HT1080 (cell line): ENCODE measurements around the gene DNAH5. TPM values are rescaled to one million over a fixed set of nuclear protein-coding genes. Genes with fewer than 3 reads are reported as not detected.

ENCODE experiments used
- DNase-seq: peaks from one replicate; pipeline ENCODE4 v3.0.0-alpha.2; 2015; ENCODE audit warnings: low read depth
- total RNA-seq: library from RNA; depleted of rRNA; stranded (reverse); fragments of >200 nt; shearing (Covaris generic); gene quantifications from 2 replicates; pipeline ENCODE4 v1.2.3, GENCODE V29; 2014

The DNAH5 gene
- total RNA-seq, 1 experiment from 2014 or later = 0.16 TPM

GRCh38 chr5:13939638-13940037 is 4.8 kb downstream of the DNAH5 start:
- DNase-seq = no peak

DNA sequence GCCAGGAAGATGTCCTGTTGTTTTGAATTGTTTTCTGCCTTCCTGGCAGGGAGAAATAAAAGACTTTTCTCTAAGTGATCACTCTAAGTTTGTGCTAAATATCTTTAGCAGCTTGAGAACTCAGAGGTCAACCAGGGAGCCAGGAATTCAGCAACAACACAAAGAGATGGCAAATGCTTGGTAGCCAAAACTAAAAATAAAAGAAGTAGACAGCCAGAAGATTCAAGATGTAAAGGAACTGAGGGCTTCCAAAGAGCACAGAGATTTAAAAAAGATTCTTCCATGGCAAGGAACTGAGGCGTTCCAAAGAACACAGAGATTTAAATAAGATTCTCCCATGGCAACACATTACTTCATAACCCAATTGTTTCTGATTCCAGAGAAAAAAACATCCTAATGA is 9.6 kb downstream of the DNAH5 start:
- DNase-seq = no peak

- DNase-seq = no peak
These were observed 10.4 kb downstream of the DNAH5 start for GRCh38 chr5:13934125-13934524.

GRCh38 chr5:13932561-13932960 is 11.9 kb downstream of the DNAH5 start:
- no peak for DNase-seq

- DNase-seq = no peak
These were observed 12.5 kb downstream of the DNAH5 start for GRCh38 chr5:13932011-13932410.

- DNase-seq = no peak
These were observed 13.8 kb downstream of the DNAH5 start for GRCh38 chr5:13930541-13931171.

DNA sequence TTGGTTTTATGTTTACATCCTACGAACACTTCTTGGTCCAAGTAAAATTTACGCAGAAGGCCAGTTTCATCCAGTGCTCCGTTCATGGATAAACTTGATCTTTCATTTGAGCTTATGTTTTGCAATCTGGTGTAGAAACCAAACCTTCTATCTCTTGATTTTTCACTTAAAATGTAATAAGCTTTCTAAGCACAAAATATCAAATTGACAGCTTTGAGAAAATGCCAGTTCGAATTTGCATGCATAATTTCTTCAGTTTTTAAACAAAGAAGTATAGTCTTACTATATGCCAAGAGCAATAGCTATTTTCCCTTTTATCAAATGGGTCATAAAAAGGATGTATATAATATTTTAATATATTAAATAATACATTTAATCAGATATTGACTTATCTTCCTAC is 17.8 kb downstream of the DNAH5 start:
- DNase-seq = no peak

DNA sequence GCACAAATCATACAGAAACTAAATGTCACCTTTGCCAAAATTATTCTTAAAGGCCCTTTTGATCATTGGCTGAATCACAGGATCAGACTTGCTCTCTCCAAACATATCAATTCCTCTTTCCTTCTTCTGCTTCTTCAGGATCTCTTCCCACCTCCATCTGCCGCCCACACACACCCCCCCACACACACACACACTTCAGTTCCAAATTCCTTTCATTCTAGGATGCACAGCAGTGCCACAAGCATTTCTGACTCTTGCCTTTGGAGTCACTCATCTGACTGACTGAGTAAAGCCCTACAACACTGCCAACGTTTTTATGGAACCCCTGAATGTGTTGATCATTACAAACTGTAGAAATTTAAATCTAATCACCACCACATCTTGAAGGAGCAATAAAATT is 22.9 kb downstream of the DNAH5 start:
- no peak for DNase-seq

DNA sequence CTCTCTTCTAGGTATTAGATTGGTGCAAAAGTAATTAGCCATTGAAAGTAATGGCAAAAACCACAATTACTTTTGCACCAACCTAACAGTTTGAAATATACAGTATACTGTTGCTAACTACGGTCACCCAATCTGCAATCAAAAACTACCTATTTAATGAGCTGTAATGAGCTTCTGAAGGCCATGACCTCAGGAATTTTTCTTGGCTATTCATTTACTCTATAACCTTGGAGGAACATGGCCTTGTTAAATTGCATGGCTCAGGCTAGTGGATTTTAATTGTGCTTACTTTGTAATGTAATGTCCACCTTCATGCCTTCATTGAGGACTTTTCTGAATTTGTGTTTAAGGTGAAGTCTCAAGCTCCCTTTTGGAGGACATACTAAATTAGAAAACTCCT is 24.7 kb downstream of the DNAH5 start:
- no peak for DNase-seq

DNA sequence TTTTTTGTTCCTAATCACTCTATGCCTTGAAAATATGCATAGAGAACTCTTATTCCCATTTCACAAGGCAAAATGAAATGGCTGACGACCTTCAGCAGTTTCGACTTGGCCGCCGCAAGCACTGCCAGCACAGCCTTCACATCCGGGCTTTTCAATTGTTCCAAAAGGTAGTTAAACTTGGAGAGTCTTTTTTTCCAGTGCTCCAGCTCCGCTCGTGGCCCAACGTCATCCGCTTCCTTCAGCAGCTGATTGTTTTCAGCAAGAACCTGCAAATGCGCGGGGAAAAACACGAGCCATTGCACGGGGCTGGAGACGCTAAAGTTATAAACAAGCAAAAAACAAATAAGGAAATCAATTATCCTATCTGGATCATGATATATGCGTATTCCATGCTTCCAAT is 25.4 kb downstream of the DNAH5 start:
- DNase-seq = no peak

GRCh38 chr5:13917061-13917460 is 27.4 kb downstream of the DNAH5 start:
- no peak for DNase-seq

GRCh38 chr5:13913962-13914361 is 30.5 kb downstream of the DNAH5 start:
- DNase-seq = no peak

- no peak for DNase-seq
These were observed 33.7 kb downstream of the DNAH5 start for GRCh38 chr5:13910637-13911288.

GRCh38 chr5:13910201-13910600 is 34.3 kb downstream of the DNAH5 start:
- no peak for DNase-seq

DNA sequence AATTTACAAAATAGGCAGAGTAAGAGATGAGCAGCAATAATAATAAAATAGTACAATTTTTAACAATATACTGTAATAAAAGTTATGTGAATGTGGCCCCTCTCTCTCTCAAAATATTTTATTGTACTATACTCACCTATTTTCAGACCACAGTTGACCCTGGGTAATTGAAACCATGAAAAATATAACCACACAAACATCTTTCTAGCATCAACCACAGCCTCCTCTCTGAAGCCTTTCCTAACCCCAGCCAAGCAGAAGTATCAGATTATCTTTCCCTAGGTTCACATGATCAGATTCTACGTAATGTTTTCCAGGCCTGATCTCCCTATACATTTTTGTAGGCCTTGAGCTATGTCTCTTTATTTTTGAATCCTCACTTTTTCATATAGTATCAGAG is 35.2 kb downstream of the DNAH5 start:
- no peak for DNase-seq

DNA sequence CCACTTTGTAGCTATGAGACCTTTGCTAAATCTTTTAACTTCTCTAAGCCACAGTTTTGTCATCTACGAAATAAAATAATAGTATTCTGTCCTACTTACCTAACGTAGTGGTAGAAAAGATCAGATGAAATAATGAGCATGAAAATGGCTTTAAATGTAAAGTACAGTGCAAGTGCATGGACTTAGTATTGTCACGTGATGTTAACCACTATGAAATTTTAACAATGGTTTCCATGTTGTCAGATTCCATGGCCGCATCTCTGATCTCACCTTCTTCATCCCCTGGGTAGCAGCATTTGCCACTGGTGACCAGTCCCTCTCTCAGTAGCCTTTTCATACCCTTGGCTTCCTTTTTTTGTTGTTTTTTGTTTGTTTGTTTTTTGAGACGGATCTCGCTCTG is 45.9 kb downstream of the DNAH5 start:
- DNase-seq = no peak

- DNase-seq = peak; percentile 12
These were observed 66.1 kb downstream of the DNAH5 start for GRCh38 chr5:13878357-13878756.

- peak; percentile 33 for DNase-seq
These were observed 77.7 kb downstream of the DNAH5 start for GRCh38 chr5:13866792-13867191.

- DNase-seq = no peak
These were observed 79.2 kb downstream of the DNAH5 start for GRCh38 chr5:13865312-13865711.

DNA sequence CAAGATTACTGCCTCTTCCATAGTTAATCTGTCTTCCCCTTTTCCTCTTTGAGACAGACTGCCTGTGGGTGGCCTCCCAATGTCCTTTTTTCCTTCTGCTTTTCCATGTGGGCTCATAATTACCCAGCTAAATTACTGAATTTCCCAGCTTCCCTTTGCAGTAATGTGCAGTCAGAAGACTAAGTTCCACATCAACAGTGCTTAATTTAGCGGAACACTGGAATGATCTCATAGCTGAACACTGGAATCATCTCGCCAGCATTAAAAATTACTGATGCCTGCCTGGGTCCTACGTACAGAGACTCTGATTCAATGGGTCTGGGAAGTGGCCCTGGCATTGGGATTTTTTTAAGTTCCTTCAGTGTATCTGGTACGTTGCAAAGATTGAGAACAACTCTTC is 84.3 kb downstream of the DNAH5 start:
- no peak for DNase-seq

DNA sequence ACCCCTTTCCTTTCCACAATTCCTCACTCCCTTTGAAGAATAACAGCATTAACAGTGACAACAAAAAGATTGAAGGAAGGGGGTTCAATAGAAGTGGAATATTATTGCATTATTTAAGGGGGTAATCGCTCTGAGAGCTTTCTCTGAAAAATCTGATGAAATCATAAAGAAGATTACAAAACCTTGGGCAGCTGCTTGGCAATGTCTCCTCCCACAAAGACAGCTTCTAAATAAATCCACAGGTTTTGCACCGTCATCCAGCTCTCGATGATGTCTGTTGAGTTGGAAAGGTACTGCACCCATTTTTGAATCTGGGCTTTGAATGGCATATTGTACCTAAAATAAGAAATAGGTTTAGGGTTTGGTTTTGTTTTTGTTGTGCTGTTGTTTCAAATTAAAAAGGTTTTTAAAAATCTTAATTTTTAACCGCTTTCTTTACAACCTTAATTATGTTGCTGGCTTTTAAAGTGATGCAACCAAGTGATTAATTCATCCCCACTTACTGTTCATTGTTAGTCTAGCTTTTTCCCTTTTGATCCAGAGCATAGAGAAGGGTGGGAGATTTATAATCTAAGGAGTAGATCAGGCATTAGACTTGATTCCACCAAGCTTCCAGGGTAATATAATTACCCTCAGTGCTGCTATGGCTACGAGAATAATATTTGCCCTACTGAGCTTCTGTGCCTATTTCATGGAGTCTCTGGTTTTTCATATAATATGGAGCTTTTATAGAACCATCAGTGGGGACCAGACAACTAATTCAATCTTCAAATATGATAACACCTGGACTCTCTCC is 85.0 kb downstream of the DNAH5 start:
- no peak for DNase-seq

- DNase-seq = no peak
These were observed 101.2 kb downstream of the DNAH5 start for GRCh38 chr5:13843175-13843846.
